Vagina (tissue), 2 donors: ENCODE measurements around the gene SPAG8.

Experiments used
- POLR2AphosphoS5 ChIP-seq, 2 donors: sonication (generic); formaldehyde crosslinking; IDR thresholded peaks; one replicate each; pipeline ENCODE4 v1.9.0; 2017; ENCODE audit warnings: antibody characterized with exemption in 2 of 2, mild to moderate bottlenecking in 2 of 2, low read depth in 1 of 2; ENCODE audit not compliant: insufficient read depth in 1 of 2
- TF ChIP-seq, protein P1 (sequence below), 3 experiments: fragments of 450-650 bp in 2 of 3; fragments of 200-600 bp in 1 of 3; sonication (generic) in 1 of 3; IDR thresholded peaks; one replicate each; pipeline ENCODE4 v1.5.1; 2017 to 2019; ENCODE audit warnings: antibody characterized with exemption in 3 of 3, mild to moderate bottlenecking in 2 of 3, moderate library complexity in 2 of 3

DNA sequence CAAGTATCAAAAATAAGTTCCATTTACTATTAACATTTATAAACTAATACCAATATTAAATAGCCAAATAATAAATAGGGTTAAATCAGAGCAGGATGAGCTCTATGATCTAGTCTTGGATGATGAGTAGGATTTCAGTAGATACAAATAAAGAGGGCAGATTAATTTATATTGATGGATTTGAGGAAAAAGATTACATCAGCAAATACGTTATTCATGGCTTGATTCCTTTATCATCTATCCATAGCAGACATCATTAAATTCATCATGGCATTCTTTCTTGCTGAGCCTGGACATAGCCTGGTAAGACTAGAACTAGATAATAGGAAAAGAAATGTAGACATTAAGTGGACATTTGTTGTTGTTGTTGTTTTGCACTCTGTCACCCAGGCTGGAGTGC is 44.6 kb downstream of the SPAG8 start:
- TF ChIP-seq, protein P1, sequence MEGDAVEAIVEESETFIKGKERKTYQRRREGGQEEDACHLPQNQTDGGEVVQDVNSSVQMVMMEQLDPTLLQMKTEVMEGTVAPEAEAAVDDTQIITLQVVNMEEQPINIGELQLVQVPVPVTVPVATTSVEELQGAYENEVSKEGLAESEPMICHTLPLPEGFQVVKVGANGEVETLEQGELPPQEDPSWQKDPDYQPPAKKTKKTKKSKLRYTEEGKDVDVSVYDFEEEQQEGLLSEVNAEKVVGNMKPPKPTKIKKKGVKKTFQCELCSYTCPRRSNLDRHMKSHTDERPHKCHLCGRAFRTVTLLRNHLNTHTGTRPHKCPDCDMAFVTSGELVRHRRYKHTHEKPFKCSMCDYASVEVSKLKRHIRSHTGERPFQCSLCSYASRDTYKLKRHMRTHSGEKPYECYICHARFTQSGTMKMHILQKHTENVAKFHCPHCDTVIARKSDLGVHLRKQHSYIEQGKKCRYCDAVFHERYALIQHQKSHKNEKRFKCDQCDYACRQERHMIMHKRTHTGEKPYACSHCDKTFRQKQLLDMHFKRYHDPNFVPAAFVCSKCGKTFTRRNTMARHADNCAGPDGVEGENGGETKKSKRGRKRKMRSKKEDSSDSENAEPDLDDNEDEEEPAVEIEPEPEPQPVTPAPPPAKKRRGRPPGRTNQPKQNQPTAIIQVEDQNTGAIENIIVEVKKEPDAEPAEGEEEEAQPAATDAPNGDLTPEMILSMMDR (IDR thresholded peaks at IDR 0.05), result no peak
- no peak for TF ChIP-seq POLR2AphosphoS5 (IDR thresholded peaks at IDR 0.05; ENCODE audit: insufficient read depth in 1 of 2, low read depth in 1 of 2)
